IPS-20b (cell line): ENCODE measurements around the gene CXCR6.

Experiments
- H3K27ac ChIP-seq: one replicate; pipeline ENCODE4 v1.5.1; 2013; ENCODE audit warnings: low read length
- H3K27me3 ChIP-seq: 2 replicates; pipeline ENCODE4 v1.6.1; 2013; ENCODE audit warnings: mild to moderate bottlenecking, low read length, inconsistent platforms; ENCODE audit not compliant: insufficient read depth
- H3K36me3 ChIP-seq: 2 replicates; pipeline ENCODE4 v1.6.1; 2013; ENCODE audit warnings: low read depth, mild to moderate bottlenecking, inconsistent platforms, low read length, moderate library complexity; ENCODE audit not compliant: insufficient read depth
- H3K4me1 ChIP-seq: 2 replicates; pipeline ENCODE4 v1.6.1; 2013; ENCODE audit warnings: mild to moderate bottlenecking, control low read depth, inconsistent platforms, low read length, moderate library complexity; ENCODE audit not compliant: insufficient read depth
- H3K4me3 ChIP-seq: 2 replicates; pipeline ENCODE4 v1.5.1; 2013; ENCODE audit warnings: mild to moderate bottlenecking, low read length, inconsistent platforms
- H3K9ac ChIP-seq: 2 replicates; pipeline ENCODE4 v1.6.1; 2013; ENCODE audit warnings: low read depth, mild to moderate bottlenecking, inconsistent platforms, low read length, moderate library complexity
- H3K9me3 ChIP-seq: 2 replicates; pipeline ENCODE4 v1.6.1; 2013; ENCODE audit warnings: mild to moderate bottlenecking, low read depth, low read length, inconsistent platforms; ENCODE audit not compliant: insufficient read depth

The CXCR6 gene

DNA sequence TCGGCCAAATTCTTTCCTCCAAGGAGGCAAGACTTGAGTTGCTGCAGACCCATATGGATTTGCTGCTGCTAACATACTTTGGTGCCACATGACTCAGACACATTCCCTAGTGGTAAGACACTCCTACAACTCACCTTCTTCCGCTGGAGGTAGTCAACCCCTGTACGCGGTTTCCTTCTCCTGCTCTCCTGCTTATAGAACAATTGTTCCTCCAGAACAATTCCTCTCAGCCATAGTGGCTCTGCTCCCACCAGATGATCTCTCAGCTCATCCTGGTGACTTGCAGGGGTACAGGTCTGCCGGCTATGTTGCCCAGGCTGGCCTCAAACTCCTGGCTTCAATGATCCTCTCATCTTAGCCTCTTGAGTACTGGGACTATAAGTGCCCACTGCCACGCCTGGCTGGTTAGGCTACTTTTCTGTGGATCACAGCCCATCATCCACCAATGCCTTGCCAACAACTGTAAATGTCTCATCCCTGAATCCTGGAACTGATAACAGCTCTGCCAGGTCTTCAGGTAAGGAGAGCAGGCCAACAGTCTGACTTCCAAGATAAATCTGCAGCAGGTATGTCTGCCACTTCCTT lies 2.4 kb upstream of the CXCR6 start:
- no peak overlapping the region for H3K4me3 ChIP-seq
- no peak overlapping the region for H3K27ac ChIP-seq
- no peak overlapping the region for H3K9ac ChIP-seq
- peaks cover 20% of the 10 kb centered on the region for H3K36me3 ChIP-seq
- peaks cover 7% of the 10 kb centered on the region; the same call in 1 of the 2 replicates for H3K4me1 ChIP-seq
- H3K27me3 ChIP-seq = no peaks in the 10 kb centered on the region
- H3K9me3 ChIP-seq = no peaks in the 10 kb centered on the region

DNA sequence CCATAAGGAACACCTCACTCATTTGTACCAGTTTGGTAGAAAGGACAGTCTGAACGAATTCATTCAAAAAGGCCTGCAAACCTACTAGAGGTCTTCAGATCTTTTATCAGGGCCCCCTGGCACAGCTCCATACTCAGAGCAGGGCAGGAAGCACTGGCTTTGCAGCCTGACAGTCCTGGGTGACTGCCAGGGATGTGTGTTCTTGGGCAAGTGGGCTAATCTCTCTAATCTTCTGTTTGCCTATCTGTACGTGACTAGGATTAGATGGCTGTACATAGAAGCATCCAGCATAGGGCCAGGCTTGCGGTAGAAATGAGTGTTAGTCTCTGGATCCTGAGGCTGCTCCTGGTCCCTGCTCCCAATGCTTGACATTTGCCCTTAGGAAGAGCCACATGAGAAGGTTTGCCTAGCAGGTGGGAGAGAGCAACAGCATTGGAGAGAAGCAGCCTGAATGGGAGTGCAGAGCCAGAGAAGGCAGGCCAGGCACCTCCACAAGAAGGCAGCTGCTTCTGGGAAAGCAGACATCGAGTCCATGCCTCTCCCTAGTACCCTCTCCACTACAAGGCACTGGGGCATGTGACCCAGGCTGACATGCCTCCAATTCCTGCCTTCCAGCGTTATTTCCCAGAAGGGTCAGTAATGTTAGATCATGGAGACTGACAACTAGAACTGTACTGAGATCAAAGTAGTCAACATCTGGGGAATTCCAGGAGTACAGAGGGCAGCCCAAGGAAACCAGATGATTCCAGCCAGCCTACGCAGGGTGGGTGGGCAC lies 1.0 kb upstream of the CXCR6 start:
- no peaks in the 10 kb centered on the region for H3K9me3 ChIP-seq
- peaks cover 21% of the 10 kb centered on the region for H3K36me3 ChIP-seq
- H3K27me3 ChIP-seq = no peaks in the 10 kb centered on the region
- H3K27ac ChIP-seq = no peak overlapping the region
- no peak overlapping the region for H3K4me3 ChIP-seq
- no peak overlapping the region for H3K9ac ChIP-seq
- peaks cover 7% of the 10 kb centered on the region; the same call in 1 of the 2 replicates for H3K4me1 ChIP-seq

DNA sequence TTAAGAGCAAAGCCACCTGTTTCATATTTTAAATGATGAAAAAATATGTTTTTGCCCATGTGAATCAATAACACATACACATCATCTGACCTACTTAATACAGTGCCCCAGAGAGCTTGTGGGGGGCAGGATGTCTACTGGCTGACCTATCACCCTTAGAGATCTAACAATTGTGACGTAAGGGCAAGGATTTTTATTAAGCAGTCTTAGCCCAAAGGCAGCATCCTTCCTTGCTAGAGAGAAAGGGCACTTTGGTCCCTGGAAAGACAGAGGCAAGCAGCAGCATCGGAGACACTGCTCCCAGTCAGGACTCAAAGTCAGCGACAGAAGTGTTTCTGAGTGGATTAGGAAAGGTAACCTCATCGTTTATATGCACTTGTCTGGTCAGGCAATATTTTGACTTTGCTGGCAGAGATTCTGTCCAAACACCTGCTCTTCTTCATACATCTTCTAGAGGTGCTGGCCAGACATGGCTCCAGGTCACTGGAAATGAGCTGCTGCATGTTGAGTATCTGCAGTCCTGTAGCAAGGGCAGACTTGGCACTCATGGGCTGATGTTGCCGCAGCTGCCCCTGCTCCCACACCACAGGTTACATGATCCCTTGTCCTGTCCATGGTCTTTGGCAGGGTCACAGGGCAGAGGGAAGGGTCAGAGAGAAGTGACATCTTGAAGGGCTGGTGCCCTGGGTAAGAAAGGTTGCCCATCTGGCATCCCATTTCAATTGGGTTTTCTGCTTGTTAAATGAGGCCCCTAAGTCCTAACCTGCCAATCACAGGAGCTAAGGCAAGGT lies 1.8 kb downstream of the CXCR6 start:
- Histone ChIP-seq H3K27ac (no peak overlapping the region), H3K27me3 (no peaks in the 10 kb centered on the region), H3K9ac (no peak overlapping the region)

DNA sequence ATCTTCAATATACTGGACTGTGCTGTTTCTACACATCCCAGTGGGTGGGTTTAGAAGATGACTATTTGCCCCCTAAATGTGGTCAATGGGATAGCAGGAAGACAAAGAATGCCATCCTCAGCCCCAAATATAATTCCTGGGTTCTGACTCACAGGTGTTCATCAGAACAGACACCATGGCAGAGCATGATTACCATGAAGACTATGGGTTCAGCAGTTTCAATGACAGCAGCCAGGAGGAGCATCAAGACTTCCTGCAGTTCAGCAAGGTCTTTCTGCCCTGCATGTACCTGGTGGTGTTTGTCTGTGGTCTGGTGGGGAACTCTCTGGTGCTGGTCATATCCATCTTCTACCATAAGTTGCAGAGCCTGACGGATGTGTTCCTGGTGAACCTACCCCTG lies 3.0 kb downstream of the CXCR6 start:
- Histone ChIP-seq H3K4me1 (no peaks in the 10 kb centered on the region), H3K36me3 (peaks cover 57% of the 10 kb centered on the region), H3K9ac (no peak overlapping the region)

More for the DNA sequence above, 1.8 kb downstream of the CXCR6 start:
- H3K36me3 ChIP-seq = peaks cover 44% of the 10 kb centered on the region
- peaks cover 3% of the 10 kb centered on the region; the same call in 1 of the 2 replicates for H3K4me1 ChIP-seq
- H3K4me3 ChIP-seq = no peak overlapping the region
- H3K9me3 ChIP-seq = no peaks in the 10 kb centered on the region

DNA sequence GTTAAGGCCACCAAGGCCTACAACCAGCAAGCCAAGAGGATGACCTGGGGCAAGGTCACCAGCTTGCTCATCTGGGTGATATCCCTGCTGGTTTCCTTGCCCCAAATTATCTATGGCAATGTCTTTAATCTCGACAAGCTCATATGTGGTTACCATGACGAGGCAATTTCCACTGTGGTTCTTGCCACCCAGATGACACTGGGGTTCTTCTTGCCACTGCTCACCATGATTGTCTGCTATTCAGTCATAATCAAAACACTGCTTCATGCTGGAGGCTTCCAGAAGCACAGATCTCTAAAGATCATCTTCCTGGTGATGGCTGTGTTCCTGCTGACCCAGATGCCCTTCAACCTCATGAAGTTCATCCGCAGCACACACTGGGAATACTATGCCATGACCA lies 3.6 kb downstream of the CXCR6 start:
- Histone ChIP-seq H3K27me3 (no peaks in the 10 kb centered on the region), H3K4me3 (no peak overlapping the region), H3K4me1 (no peaks in the 10 kb centered on the region), H3K9ac (no peak overlapping the region), H3K27ac (no peak overlapping the region), H3K9me3 (no peaks in the 10 kb centered on the region), H3K36me3 (peaks cover 62% of the 10 kb centered on the region)

More for the DNA sequence above, 3.0 kb downstream of the CXCR6 start:
- Histone ChIP-seq H3K27ac (no peak overlapping the region), H3K4me3 (no peak overlapping the region), H3K27me3 (no peaks in the 10 kb centered on the region), H3K9me3 (no peaks in the 10 kb centered on the region)

DNA sequence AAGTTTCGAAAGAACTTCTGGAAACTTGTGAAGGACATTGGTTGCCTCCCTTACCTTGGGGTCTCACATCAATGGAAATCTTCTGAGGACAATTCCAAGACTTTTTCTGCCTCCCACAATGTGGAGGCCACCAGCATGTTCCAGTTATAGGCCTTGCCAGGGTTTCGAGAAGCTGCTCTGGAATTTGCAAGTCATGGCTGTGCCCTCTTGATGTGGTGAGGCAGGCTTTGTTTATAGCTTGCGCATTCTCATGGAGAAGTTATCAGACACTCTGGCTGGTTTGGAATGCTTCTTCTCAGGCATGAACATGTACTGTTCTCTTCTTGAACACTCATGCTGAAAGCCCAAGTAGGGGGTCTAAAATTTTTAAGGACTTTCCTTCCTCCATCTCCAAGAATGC lies 4.1 kb downstream of the CXCR6 start:
- H3K27me3 ChIP-seq = no peaks in the 10 kb centered on the region
- H3K4me3 ChIP-seq = no peak overlapping the region
- no peaks in the 10 kb centered on the region for H3K9me3 ChIP-seq
- H3K27ac ChIP-seq = no peak overlapping the region
- peaks cover 67% of the 10 kb centered on the region for H3K36me3 ChIP-seq
- no peak overlapping the region for H3K9ac ChIP-seq
- H3K4me1 ChIP-seq = no peaks in the 10 kb centered on the region

DNA sequence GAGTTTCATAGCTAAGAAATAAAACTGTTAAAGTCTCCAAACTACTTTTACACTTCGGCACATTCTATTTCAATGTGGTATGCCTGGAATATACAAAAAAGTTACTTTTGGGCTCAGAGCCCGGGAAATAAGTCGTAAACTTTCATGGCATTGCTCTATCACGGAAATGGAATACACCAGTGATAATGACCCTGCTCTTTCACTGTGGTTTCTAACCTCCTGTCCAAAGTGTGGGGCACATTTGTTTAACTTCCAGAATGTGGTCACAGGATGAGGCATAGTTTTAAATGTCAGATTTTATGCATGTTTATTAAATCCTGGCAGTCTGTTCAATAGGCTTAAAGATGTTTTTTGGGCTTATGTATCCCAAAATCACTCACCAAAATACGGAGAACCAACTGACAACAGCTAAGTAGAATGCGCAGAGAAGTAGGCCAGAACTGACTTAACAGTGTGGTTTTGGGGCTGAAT lies 5.1 kb downstream of the CXCR6 start:
- no peak overlapping the region for H3K9ac ChIP-seq
- H3K36me3 ChIP-seq = peaks cover 77% of the 10 kb centered on the region
- H3K27me3 ChIP-seq = no peaks in the 10 kb centered on the region
- no peak overlapping the region for H3K4me3 ChIP-seq
- H3K27ac ChIP-seq = no peak overlapping the region
- no peaks in the 10 kb centered on the region for H3K9me3 ChIP-seq
- H3K4me1 ChIP-seq = no peaks in the 10 kb centered on the region

DNA sequence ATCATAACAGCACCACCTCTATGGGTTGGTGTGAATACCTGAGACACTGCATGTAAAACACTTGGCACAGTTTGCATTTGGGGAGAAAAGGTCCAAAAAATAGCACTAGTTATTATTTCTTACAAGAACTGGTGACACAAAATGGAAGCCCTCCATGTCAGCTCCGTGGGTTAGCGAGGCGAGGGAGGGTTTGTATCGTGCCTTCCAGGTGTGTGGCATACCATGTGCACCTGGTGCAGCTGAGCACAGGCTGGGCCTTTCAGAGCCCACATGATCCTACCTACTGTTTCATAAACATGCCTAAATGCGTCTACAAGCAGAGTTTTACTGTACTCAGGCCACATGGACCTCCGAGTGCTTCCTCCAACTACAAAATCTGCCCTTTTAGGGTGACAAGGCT lies 5.6 kb downstream of the CXCR6 start:
- Histone ChIP-seq H3K9ac (no peak overlapping the region), H3K27ac (no peak overlapping the region), H3K4me3 (no peak overlapping the region), H3K4me1 (no peaks in the 10 kb centered on the region), H3K36me3 (peaks cover 82% of the 10 kb centered on the region), H3K9me3 (no peaks in the 10 kb centered on the region), H3K27me3 (no peaks in the 10 kb centered on the region)

DNA sequence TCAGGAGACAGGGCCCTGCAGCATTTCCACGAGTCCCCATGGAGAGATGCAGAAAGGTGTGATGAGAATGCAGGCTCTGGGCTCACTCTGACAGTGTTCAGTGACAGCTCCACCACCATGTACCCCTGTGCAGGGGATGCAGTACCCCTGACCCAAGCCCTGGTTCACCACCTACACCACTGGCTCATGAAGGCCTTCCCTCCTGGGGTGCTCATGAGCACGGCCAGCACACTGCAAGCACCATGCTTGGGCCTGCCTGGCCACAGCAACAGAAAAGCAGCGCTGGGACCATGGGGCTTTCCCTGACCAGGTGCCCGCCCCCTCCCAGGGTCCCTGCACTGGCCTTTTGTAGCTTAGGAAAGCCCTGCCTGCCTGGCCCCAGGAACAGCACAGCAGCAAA lies 6.2 kb downstream of the CXCR6 start:
- Histone ChIP-seq H3K4me1 (no peaks in the 10 kb centered on the region), H3K9ac (no peak overlapping the region), H3K36me3 (peaks cover 88% of the 10 kb centered on the region), H3K9me3 (no peaks in the 10 kb centered on the region), H3K4me3 (no peak overlapping the region), H3K27ac (no peak overlapping the region), H3K27me3 (no peaks in the 10 kb centered on the region)

DNA sequence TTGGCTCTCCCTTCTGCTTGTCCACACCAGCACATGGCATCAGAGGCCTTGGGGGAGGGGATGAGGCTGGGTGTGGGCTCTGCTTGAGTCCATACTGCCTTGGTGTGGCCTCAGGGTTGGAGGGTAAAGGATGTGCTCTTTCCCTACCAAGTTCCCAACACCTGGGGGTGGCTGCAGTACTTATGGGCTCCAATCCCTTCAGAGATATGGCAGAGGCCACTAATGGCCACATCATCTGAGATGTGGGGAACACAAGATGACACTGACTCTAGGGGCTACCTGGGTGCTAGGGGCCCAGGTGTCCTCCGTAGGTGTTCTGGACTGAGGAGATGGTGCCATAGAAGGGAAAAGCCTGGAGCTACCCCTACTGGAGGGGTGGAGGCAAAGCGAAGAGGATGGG lies 6.9 kb downstream of the CXCR6 start:
- Histone ChIP-seq H3K27ac (no peak overlapping the region), H3K27me3 (no peaks in the 10 kb centered on the region), H3K9ac (no peak overlapping the region), H3K4me3 (no peak overlapping the region), H3K9me3 (no peaks in the 10 kb centered on the region), H3K36me3 (peaks cover 95% of the 10 kb centered on the region), H3K4me1 (no peaks in the 10 kb centered on the region)

DNA sequence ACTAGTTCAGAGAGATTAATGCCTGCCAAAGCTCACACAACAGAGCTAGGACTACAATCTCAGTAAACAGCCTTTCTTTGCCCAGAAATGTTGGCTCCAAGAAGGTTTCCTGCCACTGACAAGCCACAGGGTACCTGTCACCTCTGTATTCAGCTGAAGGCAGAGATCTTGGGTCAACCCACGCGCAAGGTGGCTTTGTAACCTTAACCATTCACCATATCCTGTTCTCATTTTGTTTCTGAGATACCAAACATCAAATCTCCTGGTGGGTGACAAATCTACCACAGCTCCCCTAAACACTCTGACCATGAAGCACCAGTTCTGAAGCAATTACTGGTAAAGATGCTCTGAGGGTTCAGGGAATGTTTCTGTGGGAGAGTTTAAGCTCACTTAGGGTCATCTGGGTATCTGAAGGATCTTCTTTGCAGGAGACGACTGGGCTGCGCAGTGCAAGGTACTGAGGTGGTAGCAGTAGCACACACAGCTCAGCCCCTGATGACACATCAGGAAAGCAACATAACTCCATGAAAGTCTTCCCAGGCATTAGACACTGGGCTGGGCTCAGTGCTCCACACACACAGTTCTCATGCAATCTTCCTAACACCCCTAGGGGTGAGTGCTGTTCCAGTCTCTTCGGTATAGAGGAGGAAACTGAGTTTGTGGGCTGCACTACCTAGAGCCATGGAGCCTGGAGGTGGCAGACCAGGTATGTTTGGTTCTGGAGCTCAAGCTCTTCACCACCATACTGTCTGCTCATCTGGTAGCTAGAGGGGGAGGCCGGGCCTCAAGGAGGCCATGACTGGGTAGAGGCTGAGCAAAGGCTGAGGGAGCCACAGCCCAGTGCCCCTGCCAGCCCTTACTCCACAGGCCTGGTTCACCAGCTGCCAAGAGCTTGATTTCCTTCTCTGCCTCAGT lies 7.7 kb downstream of the CXCR6 start:
- Histone ChIP-seq H3K9ac (no peak overlapping the region), H3K36me3 (peaks cover 98% of the 10 kb centered on the region), H3K9me3 (no peaks in the 10 kb centered on the region), H3K4me3 (no peak overlapping the region), H3K27me3 (no peaks in the 10 kb centered on the region), H3K4me1 (no peaks in the 10 kb centered on the region), H3K27ac (no peak overlapping the region)
